ENCODE data around the gene KHSRP. TPM values are rescaled to one million over a fixed set of nuclear protein-coding genes. Genes with fewer than 3 reads are reported as not detected.

Gene KHSRP, protein sequence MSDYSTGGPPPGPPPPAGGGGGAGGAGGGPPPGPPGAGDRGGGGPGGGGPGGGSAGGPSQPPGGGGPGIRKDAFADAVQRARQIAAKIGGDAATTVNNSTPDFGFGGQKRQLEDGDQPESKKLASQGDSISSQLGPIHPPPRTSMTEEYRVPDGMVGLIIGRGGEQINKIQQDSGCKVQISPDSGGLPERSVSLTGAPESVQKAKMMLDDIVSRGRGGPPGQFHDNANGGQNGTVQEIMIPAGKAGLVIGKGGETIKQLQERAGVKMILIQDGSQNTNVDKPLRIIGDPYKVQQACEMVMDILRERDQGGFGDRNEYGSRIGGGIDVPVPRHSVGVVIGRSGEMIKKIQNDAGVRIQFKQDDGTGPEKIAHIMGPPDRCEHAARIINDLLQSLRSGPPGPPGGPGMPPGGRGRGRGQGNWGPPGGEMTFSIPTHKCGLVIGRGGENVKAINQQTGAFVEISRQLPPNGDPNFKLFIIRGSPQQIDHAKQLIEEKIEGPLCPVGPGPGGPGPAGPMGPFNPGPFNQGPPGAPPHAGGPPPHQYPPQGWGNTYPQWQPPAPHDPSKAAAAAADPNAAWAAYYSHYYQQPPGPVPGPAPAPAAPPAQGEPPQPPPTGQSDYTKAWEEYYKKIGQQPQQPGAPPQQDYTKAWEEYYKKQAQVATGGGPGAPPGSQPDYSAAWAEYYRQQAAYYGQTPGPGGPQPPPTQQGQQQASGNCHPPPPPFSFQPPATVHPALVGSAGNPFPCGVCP
- total RNA-seq, result 83.5 and 96.2 TPM in 2 replicates

DNA sequence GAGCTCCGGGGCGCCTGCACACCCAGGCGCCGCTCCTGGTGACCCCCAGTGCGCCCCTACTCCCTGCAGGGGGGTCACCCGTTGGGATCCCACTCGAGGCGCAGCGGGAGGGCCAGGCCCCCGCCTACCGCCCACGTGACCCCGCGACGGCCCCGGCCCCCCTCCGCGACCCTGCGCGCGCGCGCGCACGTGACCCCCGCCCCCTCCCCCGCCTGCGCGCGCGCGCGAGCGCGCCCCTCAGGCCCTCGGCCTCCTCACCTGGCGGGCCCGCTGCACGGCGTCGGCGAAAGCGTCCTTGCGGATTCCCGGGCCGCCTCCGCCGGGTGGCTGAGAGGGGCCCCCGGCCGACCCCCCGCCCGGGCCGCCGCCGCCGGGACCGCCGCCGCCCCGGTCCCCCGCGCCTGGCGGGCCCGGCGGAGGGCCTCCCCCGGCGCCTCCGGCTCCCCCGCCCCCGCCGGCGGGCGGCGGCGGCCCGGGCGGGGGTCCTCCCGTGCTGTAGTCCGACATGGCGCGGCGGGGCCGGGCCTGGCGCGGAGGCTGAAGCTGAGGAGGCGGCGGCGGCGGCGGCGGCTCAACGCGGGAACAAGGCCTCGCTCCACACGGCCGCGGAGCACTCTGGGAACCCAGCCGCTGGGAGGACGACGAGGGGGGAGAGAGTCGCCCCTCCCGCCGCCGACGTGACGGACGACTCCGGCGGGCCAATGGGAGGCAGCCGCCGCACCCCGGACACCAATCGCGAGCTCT is at the start of gene KHSRP:
Gene KHSRP (minus strand): TSS at position 617 of the 744 bp plus-strand sequence. CDS start 110 bp downstream, at position 507.

DNA sequence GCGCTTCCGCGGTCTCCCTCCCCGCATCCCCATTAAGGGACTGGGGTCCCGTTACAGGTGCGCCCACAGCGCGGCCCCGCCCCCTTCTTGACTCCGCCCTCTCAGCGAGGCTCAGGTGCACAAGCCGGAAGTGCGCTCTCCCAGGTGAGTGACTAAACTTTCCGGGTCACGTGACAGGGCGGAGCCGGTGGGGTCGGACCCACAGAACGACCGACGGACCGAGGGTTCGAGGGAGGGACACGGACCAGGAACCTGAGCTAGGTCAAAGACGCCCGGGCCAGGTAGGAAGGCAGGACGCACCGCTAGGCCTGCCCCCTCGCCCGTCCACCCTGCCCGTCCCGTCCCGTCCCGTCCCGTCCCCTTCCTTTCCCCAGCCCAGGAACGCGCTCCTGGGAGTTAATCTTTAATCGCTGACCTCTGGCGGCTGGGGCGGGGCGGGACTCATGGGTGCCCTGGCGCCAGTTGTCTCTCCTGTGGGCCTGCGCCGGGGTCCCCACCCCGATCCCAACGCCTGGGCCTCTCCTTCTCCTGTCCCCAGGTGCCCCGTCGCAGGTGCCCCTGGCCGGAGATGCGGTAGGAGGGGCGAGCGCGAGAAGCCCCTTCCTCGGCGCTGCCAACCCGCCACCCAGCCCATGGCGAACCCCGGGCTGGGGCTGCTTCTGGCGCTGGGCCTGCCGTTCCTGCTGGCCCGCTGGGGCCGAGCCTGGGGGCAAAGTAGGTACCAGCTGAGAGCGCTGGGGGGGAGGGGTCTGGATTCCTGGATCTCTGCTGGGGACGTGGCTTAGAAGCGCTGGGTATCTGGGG is 39.7 kb upstream of the KHSRP start, which contains the start of gene CRB3:
Gene CRB3 (plus strand): TSS at position 202 of the 804 bp plus-strand sequence. CDS start 431 bp downstream, at position 633.

DNA sequence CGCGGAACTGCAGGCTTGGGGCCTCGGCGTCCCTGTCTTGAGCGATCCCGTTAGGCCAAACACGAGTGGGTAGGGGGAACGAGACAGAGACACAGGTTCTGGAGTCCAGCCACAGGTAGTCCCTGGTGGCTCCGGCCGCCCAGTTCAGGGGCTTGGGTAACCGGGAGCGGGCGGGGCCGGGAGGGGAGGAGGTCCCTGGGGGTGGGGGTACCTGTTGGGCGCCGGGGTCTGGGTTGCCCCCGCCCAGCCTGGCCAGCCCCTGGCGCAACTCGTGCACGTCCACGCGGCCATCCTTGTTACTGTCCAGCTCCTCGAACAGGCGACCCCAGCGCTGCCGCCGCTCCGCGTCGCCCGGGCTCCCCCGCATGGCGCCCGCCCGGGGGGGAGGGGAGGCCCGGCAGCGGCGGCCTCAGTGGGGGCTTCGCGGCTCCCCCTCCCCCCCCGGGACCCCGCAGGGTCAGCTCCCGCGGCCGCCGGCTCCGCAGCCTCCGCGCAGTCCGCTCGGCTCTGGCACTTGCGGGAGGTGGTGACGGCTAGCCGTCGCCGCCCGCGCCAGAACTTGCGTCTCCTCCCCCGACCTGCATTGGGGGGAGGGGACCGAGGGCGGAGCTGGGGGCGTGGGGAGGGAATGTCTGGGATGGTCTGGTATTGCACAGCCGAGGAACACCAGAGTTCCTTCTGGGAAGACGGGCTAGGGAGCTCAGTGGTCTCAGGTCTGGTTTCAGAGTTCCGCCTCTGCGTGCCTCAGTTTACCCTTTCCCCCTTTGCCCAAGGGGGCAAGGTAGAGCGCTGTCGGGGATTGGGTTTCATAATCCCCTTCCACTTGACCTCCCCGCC is 34.9 kb upstream of the KHSRP start, which contains the start of gene SLC25A23:
Gene SLC25A23 (minus strand): TSS at position 531 of the 837 bp plus-strand sequence. CDS start 164 bp downstream, at position 367.

DNA sequence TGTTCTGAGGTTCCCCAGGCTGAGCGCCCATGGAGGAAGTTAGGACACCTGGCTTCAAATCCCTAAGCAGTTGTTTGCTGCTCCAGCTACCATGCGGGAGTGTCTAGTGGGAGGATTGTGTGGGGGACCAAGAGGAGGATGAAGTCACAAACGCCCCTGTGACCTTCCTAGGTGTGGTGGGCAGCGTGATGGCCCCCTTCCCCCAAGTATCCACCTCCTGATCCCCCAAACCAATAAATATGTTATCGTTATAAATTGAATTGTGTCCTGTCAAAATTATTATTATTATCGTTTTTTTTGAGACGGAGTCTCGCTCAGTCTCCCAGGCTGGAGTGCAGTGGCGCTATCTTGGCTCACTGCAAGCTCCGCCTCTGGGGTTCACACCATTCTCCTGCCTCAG is 9.1 kb upstream of the KHSRP start, which contains the start of gene SLC25A41:
Gene SLC25A41 (minus strand): TSS at position 101 of the 400 bp plus-strand sequence. CDS start 70 bp downstream, at position 31.

DNA sequence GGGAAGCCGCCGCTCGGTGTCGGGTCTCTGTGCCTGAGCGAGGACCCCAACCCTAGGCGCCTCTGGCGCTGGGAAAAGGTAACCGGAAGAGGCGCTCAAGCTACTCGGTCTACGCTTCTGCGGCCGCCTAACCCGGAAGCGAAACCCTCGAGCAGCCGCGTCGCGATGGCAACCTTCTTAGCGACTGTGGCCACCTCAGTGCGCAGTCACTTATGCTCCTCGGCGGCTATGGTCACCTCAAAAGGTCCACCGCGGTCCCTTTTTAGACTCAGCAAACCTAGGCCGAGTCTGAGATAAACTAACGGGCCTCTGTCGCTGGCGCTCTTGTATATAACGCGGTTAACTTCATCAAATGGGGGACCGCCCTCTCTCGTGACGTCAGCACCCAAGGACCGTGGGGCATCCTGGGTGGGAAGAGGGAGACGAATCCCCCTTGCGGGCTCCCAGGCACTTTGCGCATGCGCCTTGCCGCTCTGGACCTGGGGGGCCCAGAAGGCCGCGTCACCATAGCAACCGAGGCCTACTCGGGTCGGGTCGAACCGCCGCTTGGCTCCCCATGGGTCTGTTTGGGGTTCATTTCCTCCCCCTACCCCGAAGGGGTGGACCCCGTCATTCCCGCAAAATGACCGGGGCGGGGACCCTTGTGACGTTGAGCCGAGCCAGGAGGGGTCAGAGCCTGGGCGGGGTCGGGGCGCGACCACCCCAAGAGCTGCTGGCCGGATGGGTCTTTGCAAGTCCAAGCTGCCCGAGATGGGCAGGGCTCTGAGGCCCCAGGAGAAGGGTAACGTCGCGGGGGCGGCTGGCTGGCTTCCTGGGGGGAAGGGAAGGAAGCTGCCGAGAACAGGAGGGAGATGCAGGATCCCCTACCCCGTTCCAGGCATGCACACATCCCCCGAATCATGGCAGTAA is 31.3 kb downstream of the KHSRP start, which contains the start of gene GTF2F1:
Gene GTF2F1 (minus strand): TSS at position 91 of the 909 bp plus-strand sequence. CDS start 169 bp downstream, outside the sequence.

DNA sequence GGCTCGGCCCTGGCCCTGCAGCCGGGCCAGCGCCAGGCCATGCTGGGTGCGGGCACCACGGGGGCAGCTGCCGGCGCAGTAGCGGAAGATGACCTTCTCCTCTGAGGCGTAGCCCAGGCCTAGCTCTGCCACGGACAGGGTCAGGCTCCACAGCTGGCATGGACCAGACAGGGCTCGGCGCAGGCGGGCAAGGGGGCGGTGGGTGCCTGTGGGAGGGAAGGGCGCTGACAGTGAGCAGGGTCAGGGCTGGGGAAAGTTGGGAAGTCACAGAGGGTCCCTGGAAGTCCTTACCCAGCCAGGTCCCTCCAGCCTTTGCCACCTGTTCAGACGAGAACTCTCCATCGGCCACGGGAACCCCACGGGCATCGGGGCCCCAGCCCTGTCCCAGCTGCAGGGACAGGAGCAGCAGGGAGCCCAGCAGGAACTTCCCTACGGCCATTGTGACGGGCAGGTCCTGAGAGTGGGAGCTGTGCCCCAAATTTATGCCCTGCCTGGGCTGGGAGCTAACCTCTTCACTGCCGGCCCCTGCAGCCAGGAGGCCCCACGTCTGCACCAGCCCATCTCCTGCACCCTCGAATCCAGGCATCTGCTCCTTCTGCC is 49.1 kb downstream of the KHSRP start, which contains the start of gene PSPN:
Gene PSPN (minus strand): TSS at position 523 of the 600 bp plus-strand sequence. CDS start 84 bp downstream, at position 439.

DNA sequence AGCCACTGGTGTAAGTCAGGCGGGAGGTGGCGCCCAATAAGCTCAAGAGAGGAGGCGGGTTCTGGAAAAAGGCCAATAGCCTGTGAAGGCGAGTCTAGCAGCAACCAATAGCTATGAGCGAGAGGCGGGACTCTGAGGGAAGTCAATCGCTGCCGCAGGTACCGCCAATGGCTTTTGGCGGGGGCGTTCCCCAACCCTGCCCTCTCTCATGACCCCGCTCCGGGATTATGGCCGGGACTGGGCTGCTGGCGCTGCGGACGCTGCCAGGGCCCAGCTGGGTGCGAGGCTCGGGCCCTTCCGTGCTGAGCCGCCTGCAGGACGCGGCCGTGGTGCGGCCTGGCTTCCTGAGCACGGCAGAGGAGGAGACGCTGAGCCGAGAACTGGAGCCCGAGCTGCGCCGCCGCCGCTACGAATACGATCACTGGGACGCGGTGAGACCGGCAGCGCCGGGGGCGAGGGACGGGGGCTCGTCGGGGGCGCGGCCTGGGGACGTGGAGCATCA is 52.0 kb downstream of the KHSRP start, which contains the start of gene ALKBH7:
Gene ALKBH7 (plus strand): TSS at position 201 of the 502 bp plus-strand sequence. CDS start 27 bp downstream, at position 228.

Other genes starting within 250 kb of the KHSRP start
- 3.3 and 3.9 TPM in 2 replicates for gene MLLT1, start 144.8 kb downstream of the KHSRP start, total RNA-seq
- not detected in 2 replicates for gene ACER1, start 91.2 kb downstream of the KHSRP start, total RNA-seq
- 63.8 and 73.7 TPM in 2 replicates for gene CLPP, start 63.3 kb downstream of the KHSRP start, total RNA-seq
- gene ALKBH7, start 52.0 kb downstream of the KHSRP start, total RNA-seq, result 40.3 and 74.1 TPM in 2 replicates
- gene PSPN, start 48.9 kb downstream of the KHSRP start, total RNA-seq, result 0.61 and 1.3 TPM in 2 replicates
- 48.6 and 50.3 TPM in 2 replicates for gene GTF2F1, start 31.6 kb downstream of the KHSRP start, total RNA-seq
- gene SLC25A41, start 9.0 kb upstream of the KHSRP start, total RNA-seq, result not detected in 2 replicates
- gene SLC25A23, start 35.0 kb upstream of the KHSRP start, total RNA-seq, result 19.2 and 32.8 TPM in 2 replicates
- gene CRB3, start 39.5 kb upstream of the KHSRP start, total RNA-seq, result not detected in 2 replicates
- gene DENND1C, start 57.0 kb upstream of the KHSRP start, total RNA-seq, result not detected in 2 replicates
- gene TUBB4A, start 77.5 kb upstream of the KHSRP start, total RNA-seq, result not detected in 2 replicates
- gene TNFSF9, start 106.2 kb upstream of the KHSRP start, total RNA-seq, result 0.30 and 0.65 TPM in 2 replicates
- not detected in 2 replicates for gene CD70, start 166.3 kb upstream of the KHSRP start, total RNA-seq
- gene TNFSF14, start 245.3 kb upstream of the KHSRP start, total RNA-seq, result not detected in 2 replicates

Data from epithelial cell of umbilical artery (primary cell).